GM12891 (cell line): ENCODE results near the gene PIRT.

Experiments
- POLR2A ChIP-seq: IDR thresholded peaks from 2 replicates; pipeline ENCODE4 v1.6.1; 2011; ENCODE audit warnings: low read depth, low read length, control low read depth
- POLR2AphosphoS5 ChIP-seq: IDR thresholded peaks from 2 replicates; pipeline ENCODE4 v1.6.1; 2011; ENCODE audit warnings: low read depth, low read length, control low read depth
- TAF1 ChIP-seq: IDR thresholded peaks from 2 replicates; pipeline ENCODE4 v1.6.1; 2011; ENCODE audit warnings: low read depth, low read length, control low read depth

GRCh38 chr17:10790491-10791401 is 47.1 kb downstream of the PIRT start:
- TF ChIP-seq POLR2A (peak; percentile 31; the same call in 1 of the 2 replicates), POLR2AphosphoS5 (no peak), TAF1 (no peak)
